ENCODE measurements around the gene ARL14EPL. TPM values are rescaled to one million over a fixed set of nuclear protein-coding genes. Genes with fewer than 3 reads are reported as not detected.
A peak's percentile ranks its signal among the peaks of the same experiment; 100 is the strongest.

The ARL14EPL gene
- total and polyA plus RNA-seq, 2 experiments from 2014 or later = not detected

DNA sequence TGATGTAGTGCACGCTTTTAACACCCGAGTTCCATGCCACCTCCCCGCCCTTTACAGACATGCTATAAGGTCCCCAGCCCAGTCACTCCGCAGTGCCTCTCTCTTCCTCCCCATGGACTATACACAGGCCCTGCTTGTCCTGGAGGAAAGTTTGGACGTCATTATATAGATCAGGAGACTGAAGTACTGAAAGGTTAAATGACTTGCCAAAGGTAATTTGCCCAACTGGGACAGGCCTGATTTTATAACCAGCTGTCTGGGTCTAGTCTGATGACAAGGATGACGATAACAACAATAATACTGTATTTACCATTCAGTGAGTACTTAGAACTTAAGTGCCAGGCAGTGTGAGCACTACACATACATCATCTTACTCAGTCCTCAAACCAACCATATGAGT is 36.9 kb upstream of the ARL14EPL start:
- Histone ChIP-seq H3K36me3 (no peaks in the 10 kb centered on the region), H3K4me1 (ENCODE audit: low read depth) (no peaks in the 10 kb centered on the region), H3K27ac (no peak overlapping the region), H3K27me3 (peaks cover 12% of the 10 kb centered on the region), H3K9me3 (ENCODE audit: low read depth) (no peaks in the 10 kb centered on the region), H3K4me3 (no peak overlapping the region)
- TF ChIP-seq, protein P1, sequence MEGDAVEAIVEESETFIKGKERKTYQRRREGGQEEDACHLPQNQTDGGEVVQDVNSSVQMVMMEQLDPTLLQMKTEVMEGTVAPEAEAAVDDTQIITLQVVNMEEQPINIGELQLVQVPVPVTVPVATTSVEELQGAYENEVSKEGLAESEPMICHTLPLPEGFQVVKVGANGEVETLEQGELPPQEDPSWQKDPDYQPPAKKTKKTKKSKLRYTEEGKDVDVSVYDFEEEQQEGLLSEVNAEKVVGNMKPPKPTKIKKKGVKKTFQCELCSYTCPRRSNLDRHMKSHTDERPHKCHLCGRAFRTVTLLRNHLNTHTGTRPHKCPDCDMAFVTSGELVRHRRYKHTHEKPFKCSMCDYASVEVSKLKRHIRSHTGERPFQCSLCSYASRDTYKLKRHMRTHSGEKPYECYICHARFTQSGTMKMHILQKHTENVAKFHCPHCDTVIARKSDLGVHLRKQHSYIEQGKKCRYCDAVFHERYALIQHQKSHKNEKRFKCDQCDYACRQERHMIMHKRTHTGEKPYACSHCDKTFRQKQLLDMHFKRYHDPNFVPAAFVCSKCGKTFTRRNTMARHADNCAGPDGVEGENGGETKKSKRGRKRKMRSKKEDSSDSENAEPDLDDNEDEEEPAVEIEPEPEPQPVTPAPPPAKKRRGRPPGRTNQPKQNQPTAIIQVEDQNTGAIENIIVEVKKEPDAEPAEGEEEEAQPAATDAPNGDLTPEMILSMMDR (IDR thresholded peaks at IDR 0.05; ENCODE audit: low read depth, low read length) = no peak
- DNase-seq (ENCODE audit: low read depth in 1 of 2, low spot score in 1 of 2) = no peak

DNA sequence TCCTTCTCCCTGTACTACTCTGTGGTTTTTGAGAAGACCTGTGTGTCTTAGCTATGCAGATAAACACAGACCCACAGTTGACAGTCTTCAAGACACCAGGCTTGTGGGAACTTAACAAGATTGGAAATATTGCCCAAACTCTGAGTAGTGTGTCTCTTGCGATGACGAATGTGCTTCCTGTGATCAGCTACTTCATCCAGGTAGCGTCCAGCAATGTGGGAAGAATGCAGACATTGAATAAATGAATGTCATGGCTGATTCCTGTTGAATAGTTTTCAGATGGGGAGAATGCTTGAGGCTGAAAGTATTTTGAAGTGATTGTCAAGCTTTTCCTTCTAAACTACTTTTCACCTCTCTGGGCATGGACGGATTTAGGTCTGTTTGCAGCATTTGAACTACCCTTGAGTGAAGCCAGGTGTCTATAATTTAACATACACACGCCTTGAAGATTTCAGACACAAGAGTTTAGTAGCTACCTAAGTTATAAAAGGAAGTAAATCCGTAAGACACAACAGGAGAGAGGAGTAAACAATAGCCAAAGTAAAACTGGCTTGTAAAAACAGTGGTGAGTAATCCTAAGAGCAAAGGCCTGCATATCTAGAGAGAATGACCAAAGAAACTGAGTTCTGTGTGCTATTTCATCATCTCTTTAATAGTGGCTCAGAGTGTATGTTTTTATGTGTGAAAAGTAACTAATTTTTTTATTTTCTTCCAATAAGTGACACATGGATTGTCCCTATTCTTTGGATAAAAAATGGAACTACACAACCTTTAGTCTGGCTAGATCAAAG is 30.0 kb upstream of the ARL14EPL start:
- Histone ChIP-seq H3K27ac (no peak overlapping the region), H3K4me1 (ENCODE audit: low read depth) (no peaks in the 10 kb centered on the region), H3K27me3 (no peaks in the 10 kb centered on the region), H3K4me3 (no peak overlapping the region), H3K9me3 (ENCODE audit: low read depth) (no peaks in the 10 kb centered on the region), H3K36me3 (no peaks in the 10 kb centered on the region)
- DNase-seq (ENCODE audit: low read depth in 1 of 2, low spot score in 1 of 2) = peak in 1 of 2 donors; percentile 25
- TF ChIP-seq, protein P1 (IDR thresholded peaks at IDR 0.05; ENCODE audit: low read depth, low read length) = no peak

DNA sequence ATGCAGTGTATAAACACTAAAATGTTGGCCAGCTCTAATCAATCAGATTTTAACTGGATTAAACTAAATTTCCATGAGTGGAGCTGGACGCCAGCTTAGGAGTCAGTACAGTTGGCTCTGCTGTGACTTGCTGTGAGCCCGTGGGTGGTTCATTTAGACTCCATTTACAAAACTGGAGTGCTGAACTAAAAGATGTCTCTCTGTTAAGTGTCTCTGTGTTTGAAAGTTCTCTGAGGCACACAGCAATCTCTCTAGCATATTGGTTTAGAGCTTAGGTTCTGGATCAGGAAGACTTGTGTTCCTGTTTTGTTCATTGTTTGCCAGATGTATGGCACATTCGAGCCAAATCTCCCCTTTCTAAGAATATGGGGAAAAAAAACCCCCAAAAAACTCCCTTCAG is 28.0 kb upstream of the ARL14EPL start:
- no peak for DNase-seq (ENCODE audit: low read depth in 1 of 2, low spot score in 1 of 2)
- no peaks in the 10 kb centered on the region for H3K27me3 ChIP-seq
- no peaks in the 10 kb centered on the region for H3K9me3 ChIP-seq (ENCODE audit: low read depth)
- TF ChIP-seq, protein P1 (IDR thresholded peaks at IDR 0.05; ENCODE audit: low read depth, low read length) = no peak
- H3K36me3 ChIP-seq = no peaks in the 10 kb centered on the region
- H3K27ac ChIP-seq = no peak overlapping the region
- H3K4me1 ChIP-seq (ENCODE audit: low read depth) = no peaks in the 10 kb centered on the region
- no peak overlapping the region for H3K4me3 ChIP-seq

DNA sequence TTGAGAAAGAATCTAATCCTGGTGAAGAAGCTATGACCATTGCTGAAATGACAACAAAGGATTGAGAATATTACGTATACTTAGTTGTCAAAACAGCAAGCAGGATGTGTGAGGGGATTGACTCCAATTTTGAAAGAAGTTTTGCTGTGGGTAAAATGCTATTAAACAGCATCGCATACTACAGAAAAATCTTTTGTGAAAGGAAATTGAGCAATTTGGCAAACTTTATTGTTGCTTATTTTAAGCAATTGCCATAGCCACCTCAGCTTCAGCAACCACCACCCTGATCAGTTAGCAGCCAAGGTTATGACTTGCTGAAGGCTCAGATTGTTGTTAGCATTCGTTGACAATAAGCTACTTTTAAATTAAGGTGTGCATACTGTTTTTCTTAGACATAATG is 22.5 kb upstream of the ARL14EPL start:
- peak in 1 of 2 donors; percentile 3 for DNase-seq (ENCODE audit: low read depth in 1 of 2, low spot score in 1 of 2)
- TF ChIP-seq, protein P1 (IDR thresholded peaks at IDR 0.05; ENCODE audit: low read depth, low read length) = no peak
- Histone ChIP-seq H3K9me3 (ENCODE audit: low read depth) (no peaks in the 10 kb centered on the region), H3K36me3 (no peaks in the 10 kb centered on the region), H3K27me3 (no peaks in the 10 kb centered on the region), H3K27ac (no peak overlapping the region), H3K4me1 (ENCODE audit: low read depth) (no peaks in the 10 kb centered on the region), H3K4me3 (no peak overlapping the region)

DNA sequence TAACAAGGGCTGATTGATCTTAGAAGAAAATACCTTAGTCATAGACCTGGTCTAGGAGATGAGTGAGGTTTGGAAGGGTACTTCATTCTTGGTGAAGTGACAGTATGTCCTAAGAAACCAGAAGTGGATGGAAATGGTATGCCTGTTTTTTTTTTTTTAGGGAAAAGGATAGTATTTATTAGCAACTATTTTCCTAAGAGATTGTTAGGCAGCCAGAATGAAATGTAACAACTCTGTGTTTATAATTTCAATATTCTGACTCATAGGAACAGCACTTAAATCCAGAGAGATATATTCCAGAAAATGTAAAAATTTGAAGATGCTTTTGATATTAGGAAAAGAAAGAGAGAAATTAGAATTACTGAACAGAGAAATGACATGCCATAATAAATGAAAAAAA is 21.2 kb upstream of the ARL14EPL start:
- TF ChIP-seq, protein P1 (IDR thresholded peaks at IDR 0.05; ENCODE audit: low read depth, low read length) = no peak
- Histone ChIP-seq H3K4me1 (ENCODE audit: low read depth) (no peaks in the 10 kb centered on the region), H3K36me3 (no peaks in the 10 kb centered on the region), H3K27me3 (no peaks in the 10 kb centered on the region), H3K4me3 (no peak overlapping the region), H3K27ac (no peak overlapping the region), H3K9me3 (ENCODE audit: low read depth) (no peaks in the 10 kb centered on the region)
- DNase-seq (ENCODE audit: low read depth in 1 of 2, low spot score in 1 of 2) = no peak
